Measurements from ENCODE around the gene FAM13B. TPM values are rescaled to one million over a fixed set of nuclear protein-coding genes. Genes with fewer than 3 reads are reported as not detected.

The FAM13B gene
- total and polyA plus RNA-seq, 9 of the 15 experiments (the other 6 are each of a cell fraction or from before 2014, with no cell fraction given): 2.3 to 21.6 (median 14.1) TPM

- Histone ChIP-seq H3K9me3 (replicated peaks; ENCODE audit: control insufficient read depth, insufficient read depth, low read depth, low read length) (no peaks in the 10 kb centered on the region), H3K9ac (ENCODE audit: insufficient read depth in 1 of 2, low read depth in 2 of 2, low read length in 2 of 2) (no peak overlapping the region), H2AFZ (ENCODE audit: low read depth, low read length) (no peak overlapping the region), H3K27me3 (ENCODE audit: control insufficient read depth in 2 of 2, insufficient read depth in 2 of 2, low read length in 2 of 2) (no peaks in the 10 kb centered on the region), H3K27ac (ENCODE audit: extremely low read depth, low read depth, low read length) (no peak overlapping the region), H3K4me1 (replicated peaks in 1 of 2; ENCODE audit: control insufficient read depth in 2 of 2, insufficient read depth in 2 of 2, low read length in 2 of 2) (peaks cover 0 to 12% of the 10 kb centered on the region in 2 experiments; a peak in 2 of 5 replicates), H3K4me2 (ENCODE audit: insufficient read depth, low read length) (no peak overlapping the region), H4K20me1 (replicated peaks; ENCODE audit: control insufficient read depth, insufficient read depth, low read length) (no peaks in the 10 kb centered on the region), H3K4me3 (no peak overlapping the region), H3K36me3 (ENCODE audit: control insufficient read depth, insufficient read depth, low read length) (no peaks in the 10 kb centered on the region), H3K79me2 (ENCODE audit: control insufficient read depth, insufficient read depth, low read length) (no peaks in the 10 kb centered on the region), H3K9me1 (ENCODE audit: control insufficient read depth, insufficient read depth, low read length) (no peaks in the 10 kb centered on the region)
- DNase-seq (ENCODE audit: extremely low read depth in 1 of 4, low spot score in 3 of 4) (no peak), ATAC-seq (no peak), FAIRE-seq (no peak)
- TF ChIP-seq ASH1L (IDR thresholded peaks at IDR 0.05; ENCODE audit: borderline replicate concordance, low read depth, partially characterized antibody): no peak
- TF ChIP-seq ZNF212 (CRISPR knock-in tag; IDR thresholded peaks at IDR 0.05): no peak
- no peak for TF ChIP-seq ZNF324 (CRISPR knock-in tag; IDR thresholded peaks at IDR 0.05)
- TF ChIP-seq GATAD2A (IDR thresholded peaks at IDR 0.05): no peak
- TF ChIP-seq C11orf30 (IDR thresholded peaks at IDR 0.05; ENCODE audit: low read depth): no peak
- TF ChIP-seq SAFB (IDR thresholded peaks at IDR 0.05; ENCODE audit: borderline replicate concordance, low read depth, low read length): no peak
- WGBS (ENCODE audit: insufficient coverage, low coverage, missing lambda C conversion rate): 100% methylated on average over 1 of the region's 1 CpG
- POLR2A ChIA-PET: interaction anchor here (1.8 kb wide), 1 partner anchor 12 kb away, joined by 4 read pairs; no protein-coding TSS in a partner anchor
- no TSS peak for BruUV-seq (replicated peaks)
- CTCF ChIA-PET (ENCODE audit: low intra/inter-chr PET ratio): no interaction called here
- intact Hi-C loops (cut with micrococcal nuclease) (no loop called here), in situ Hi-C loops (cut with MboI) (no loop called here)
Observed at GRCh38 chr5:137902408-137903133, 130.3 kb downstream of the FAM13B start.
